ENCODE data around the gene FLT1. TPM values are rescaled to one million over a fixed set of nuclear protein-coding genes. Genes with fewer than 3 reads are reported as not detected.

Gene FLT1
- total RNA-seq, 2 experiments from 2014 or later, result 2.0 to 2.5 TPM

DNA sequence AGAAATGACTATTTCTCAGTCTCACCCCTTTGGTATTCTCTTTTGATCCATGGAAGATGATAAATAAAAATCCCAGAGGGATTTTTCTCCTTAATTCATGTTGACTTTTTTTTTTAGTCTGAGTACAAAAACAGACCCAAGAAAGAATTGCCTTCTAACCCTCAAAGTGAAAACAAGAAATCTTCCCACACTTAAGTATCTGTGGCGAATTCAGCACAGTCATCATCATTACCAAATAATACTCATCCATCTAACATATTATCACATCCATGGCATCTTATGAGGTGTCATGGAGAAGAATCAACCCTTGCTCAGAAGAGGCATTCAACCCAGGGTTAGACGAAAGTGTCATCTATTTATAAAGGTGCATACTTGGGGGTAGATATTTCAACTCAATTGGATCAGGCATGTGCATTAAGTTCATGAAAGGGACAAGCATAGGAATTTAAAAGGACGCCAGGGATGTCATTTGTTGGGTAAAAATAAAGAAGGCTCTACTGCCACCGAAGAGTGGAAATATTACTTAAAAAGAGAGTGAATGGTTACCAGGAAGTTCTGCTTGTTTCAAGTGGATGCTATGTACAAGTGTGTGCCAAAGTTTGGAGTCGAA lies 101.9 kb downstream of the FLT1 start:
- no peak for DNase-seq
- Mint-ChIP-seq H3K4me1 (no peaks in the 10 kb centered on the region), H3K9me3 (no peaks in the 10 kb centered on the region), H3K27me3 (peaks cover 9% of the 10 kb centered on the region), H3K4me3 (no peak overlapping the region), H3K27ac (no peak overlapping the region), H3K36me3 (ENCODE audit: low read depth) (no peaks in the 10 kb centered on the region)
- POLR2A ChIA-PET, result no interaction called here
- CTCF ChIA-PET, result no interaction called here

DNA sequence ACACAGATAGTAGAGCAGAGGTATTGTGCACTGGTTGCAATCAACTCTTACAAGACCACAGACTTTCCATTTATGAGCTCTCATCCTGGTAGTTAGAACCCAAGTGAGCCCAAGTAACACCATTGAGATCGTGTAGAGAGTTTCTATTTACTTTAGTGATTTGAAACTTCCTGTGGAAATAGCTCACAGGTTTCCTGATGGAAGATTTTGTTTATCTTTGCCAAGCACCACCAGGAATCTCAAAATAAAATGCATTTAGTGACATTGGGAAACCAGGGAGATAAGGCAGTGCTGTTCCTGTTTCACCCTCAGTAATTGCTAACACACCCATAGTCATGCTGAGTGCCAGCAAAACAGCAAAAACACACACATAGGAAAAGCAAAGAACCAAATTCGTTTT lies 102.5 kb downstream of the FLT1 start:
- no peak for DNase-seq
- peaks cover 9% of the 10 kb centered on the region for H3K27me3 Mint-ChIP-seq
- H3K36me3 Mint-ChIP-seq (ENCODE audit: low read depth), result no peaks in the 10 kb centered on the region
- no peaks in the 10 kb centered on the region for H3K4me1 Mint-ChIP-seq
- ChIA-PET POLR2A (no interaction called here), CTCF (no interaction called here)
- no peak overlapping the region for H3K4me3 Mint-ChIP-seq
- H3K9me3 Mint-ChIP-seq, result no peaks in the 10 kb centered on the region
- H3K27ac Mint-ChIP-seq, result no peak overlapping the region

DNA sequence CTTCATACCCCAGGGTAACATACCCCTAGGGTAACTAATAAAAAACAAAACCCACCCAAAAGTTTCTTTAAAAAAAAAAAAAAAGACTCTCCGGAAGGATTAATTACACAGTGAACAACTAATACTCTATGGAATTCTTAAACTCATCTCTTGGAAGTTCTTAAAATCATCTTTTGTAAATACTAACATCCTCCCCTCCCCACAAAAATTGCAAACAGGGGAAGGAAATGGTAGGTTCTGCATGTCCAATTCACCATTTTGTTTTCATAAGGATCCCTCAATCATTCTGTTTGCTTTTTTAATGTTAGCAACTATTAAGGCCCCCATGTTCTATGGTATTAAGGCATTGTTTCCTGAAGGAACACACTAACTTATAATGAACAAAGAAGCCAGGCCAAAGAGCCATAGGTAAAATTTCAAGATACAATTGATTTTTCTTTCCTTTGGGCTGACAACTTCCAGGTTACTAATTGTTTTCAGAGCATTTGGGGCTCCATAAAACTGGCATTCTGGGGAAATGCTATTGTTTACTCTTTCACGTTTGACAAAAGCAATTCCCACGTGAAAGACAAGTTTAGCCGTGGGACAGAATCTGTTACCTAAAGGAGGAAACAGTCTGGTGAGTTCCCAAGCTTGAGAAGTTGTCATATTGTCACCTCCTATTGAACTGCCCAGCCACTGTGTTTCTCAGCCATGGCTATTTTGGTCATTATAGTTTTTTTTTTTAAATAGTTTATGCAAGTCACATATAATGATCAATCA lies 107.0 kb downstream of the FLT1 start:
- H3K36me3 Mint-ChIP-seq (ENCODE audit: low read depth), result no peaks in the 10 kb centered on the region
- no peaks in the 10 kb centered on the region for H3K4me1 Mint-ChIP-seq
- no peak overlapping the region for H3K27ac Mint-ChIP-seq
- POLR2A ChIA-PET, result no interaction called here
- peaks cover 10% of the 10 kb centered on the region for H3K27me3 Mint-ChIP-seq
- DNase-seq, result no peak
- CTCF ChIA-PET, result no interaction called here
- no peak overlapping the region for H3K4me3 Mint-ChIP-seq
- no peaks in the 10 kb centered on the region for H3K9me3 Mint-ChIP-seq

DNA sequence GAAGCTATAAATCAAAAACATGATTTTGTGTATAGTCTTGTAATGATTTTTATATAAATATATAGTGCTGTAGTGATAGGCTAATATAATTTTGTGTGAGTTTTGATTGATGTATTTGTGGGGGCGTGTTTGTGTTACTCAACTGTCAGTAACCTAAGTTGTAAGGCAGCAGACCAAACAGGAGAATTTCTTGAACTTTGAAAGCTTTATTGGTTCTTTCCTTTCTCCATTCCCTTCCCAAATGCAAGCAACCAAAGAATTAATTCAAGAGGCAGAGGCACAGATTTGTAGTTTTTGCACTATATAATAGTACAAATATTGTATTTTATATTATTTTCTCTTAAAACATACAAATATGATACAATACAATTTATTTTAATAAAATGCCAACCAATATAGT lies 109.6 kb downstream of the FLT1 start:
- Mint-ChIP-seq H3K4me1 (no peaks in the 10 kb centered on the region), H3K9me3 (no peaks in the 10 kb centered on the region), H3K36me3 (ENCODE audit: low read depth) (no peaks in the 10 kb centered on the region), H3K27ac (no peak overlapping the region), H3K4me3 (no peak overlapping the region), H3K27me3 (peaks cover 12% of the 10 kb centered on the region)
- DNase-seq, result no peak
- POLR2A ChIA-PET, result no interaction called here
- CTCF ChIA-PET, result no interaction called here

DNA sequence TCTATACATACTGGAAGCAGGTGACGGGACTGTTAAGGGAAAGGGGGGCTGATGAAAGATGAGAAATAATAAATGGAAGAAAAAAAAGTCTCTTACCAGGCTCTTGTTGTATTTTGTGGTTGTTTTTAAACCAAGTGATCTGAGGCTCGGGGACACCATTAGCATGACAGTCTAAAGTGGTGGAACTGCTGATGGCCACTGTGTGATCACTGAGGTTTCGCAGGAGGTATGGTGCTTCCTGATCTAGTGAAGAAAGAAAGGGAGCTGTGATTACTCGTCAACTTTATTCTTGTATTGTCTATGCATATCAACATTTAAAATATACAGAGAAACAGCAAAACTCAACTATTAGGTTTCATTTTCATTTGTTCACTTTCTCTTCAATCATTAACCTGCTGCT lies 110.1 kb downstream of the FLT1 start:
- ChIA-PET CTCF (no interaction called here), POLR2A (no interaction called here)
- peaks cover 10% of the 10 kb centered on the region for H3K27me3 Mint-ChIP-seq
- no peaks in the 10 kb centered on the region for H3K4me1 Mint-ChIP-seq
- H3K4me3 Mint-ChIP-seq, result no peak overlapping the region
- no peak overlapping the region for H3K27ac Mint-ChIP-seq
- H3K9me3 Mint-ChIP-seq, result no peaks in the 10 kb centered on the region
- no peak for DNase-seq
- H3K36me3 Mint-ChIP-seq (ENCODE audit: low read depth), result no peaks in the 10 kb centered on the region

DNA sequence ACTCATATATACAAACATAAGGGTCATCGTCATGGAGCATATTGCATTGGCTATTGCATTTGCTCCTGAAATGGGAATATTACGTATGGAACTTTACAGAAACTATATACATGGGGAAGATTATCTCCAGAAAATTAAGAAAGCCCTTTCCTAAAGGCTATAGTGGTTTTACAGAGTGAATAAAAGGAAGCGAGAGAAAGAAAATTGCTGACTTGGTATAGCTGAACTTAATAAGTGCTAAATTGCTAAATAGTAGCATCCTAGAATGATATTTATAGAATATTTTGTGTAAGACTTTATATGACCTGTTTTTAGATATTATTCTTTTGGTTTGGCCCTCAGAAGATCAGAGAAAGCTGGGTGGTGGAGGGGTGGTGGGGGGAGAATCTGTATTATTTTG lies 114.6 kb downstream of the FLT1 start:
- no peaks in the 10 kb centered on the region for H3K9me3 Mint-ChIP-seq
- CTCF ChIA-PET, result no interaction called here
- POLR2A ChIA-PET, result no interaction called here

DNA sequence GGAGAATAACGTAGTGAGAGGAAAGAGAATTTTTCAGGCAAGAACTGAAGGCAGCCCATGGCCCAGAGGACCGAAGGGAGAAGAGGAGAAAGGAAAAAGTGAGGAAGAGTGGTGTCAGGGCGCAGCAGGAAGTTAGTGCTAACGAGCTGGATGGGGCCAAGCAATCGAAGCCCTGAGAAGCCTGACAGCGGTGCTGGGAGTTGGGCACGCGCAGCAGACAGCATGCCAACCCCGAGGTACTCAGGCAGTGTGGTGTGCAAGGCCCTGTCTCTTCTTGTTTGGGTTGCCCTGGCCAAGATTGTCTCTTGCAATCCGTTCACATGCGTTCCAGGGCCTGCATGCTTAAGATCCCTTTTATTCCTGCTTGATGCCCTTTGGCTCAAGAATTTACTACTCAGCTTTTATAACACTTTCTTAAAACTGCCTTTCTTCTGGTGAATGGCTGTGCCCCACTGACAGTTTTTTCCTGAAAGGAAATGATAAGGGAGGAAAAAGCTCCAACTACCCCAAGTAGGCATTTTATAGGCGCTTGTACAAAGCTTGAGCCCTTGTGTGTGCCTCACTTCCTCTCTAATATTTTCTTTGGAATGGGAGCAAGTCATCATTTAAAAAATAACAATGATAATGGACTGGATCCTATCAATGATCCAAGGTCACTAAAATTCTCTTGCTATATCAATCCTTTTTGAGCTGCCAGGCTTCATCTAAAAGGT lies 115.4 kb downstream of the FLT1 start:
- H3K27ac Mint-ChIP-seq, result no peak overlapping the region
- H3K9me3 Mint-ChIP-seq, result no peaks in the 10 kb centered on the region
- no peak overlapping the region for H3K4me3 Mint-ChIP-seq
- POLR2A ChIA-PET, result no interaction called here
- H3K4me1 Mint-ChIP-seq, result no peaks in the 10 kb centered on the region
- DNase-seq, result no peak
- CTCF ChIA-PET, result no interaction called here
- H3K27me3 Mint-ChIP-seq, result peaks cover 21% of the 10 kb centered on the region
- no peaks in the 10 kb centered on the region for H3K36me3 Mint-ChIP-seq (ENCODE audit: low read depth)

More for the DNA sequence above, 114.6 kb downstream of the FLT1 start:
- Mint-ChIP-seq H3K4me1 (no peaks in the 10 kb centered on the region), H3K36me3 (ENCODE audit: low read depth) (no peaks in the 10 kb centered on the region), H3K27ac (no peak overlapping the region), H3K4me3 (no peak overlapping the region), H3K27me3 (peaks cover 21% of the 10 kb centered on the region)
- DNase-seq, result no peak

DNA sequence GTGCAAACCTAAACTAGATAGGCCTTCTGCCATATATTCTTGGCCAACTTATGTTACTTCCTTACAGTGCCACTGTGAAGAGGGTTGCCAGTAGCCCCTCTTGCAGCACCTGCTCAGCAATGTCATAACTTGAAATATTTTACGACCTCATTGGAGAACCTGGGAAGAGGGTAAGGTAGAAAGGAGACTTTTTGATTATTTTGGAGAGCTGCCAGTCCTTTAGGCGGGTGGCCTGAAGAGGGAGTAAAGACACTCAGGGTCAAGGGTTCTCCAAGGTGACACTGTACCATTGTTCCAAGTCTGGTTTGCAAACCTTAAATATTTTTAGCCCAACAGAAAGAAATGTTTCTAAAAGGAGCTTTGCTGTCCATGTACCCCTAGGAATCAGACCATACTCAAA lies 118.3 kb downstream of the FLT1 start:
- DNase-seq, result no peak
- Mint-ChIP-seq H3K27me3 (peaks cover 18% of the 10 kb centered on the region), H3K27ac (no peak overlapping the region), H3K4me1 (no peaks in the 10 kb centered on the region), H3K4me3 (no peak overlapping the region), H3K36me3 (ENCODE audit: low read depth) (no peaks in the 10 kb centered on the region), H3K9me3 (no peaks in the 10 kb centered on the region)
- ChIA-PET CTCF (no interaction called here), POLR2A (no interaction called here)

DNA sequence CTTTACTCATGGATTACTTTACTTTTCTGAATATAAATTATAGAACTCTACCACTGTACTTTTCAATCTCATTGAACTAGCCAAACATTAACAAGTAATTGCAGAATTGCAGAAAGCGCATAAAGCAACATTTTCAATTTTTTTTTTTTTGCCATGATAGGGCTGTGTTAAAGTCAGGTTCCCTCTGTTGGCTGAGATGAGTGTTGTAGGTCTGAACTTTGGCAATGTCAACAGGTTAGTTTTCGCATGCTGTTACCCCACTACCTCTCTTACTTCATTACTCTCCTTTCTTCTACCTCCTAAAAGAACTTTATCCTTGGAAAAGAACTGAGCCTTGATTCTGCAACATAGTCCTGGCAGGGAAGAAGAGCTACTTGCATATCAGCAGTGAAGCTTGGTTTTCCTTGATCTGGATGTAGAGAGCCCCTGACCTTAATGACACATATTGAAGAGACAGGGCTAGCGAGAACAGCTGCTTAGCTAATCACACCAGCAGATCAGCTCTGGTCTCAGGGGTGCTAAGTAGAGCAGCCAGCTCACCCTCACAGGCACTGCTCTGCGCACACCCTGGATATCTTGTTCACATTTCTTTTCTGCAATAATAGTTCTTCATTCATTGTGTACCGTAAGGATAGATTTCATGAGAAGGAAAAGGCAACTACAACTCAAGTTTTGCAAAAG lies 119.5 kb downstream of the FLT1 start:
- DNase-seq, result no peak
- CTCF ChIA-PET, result no interaction called here
- Mint-ChIP-seq H3K9me3 (no peaks in the 10 kb centered on the region), H3K4me3 (no peak overlapping the region), H3K36me3 (ENCODE audit: low read depth) (no peaks in the 10 kb centered on the region), H3K27ac (no peak overlapping the region), H3K27me3 (peaks cover 21% of the 10 kb centered on the region), H3K4me1 (no peaks in the 10 kb centered on the region)
- POLR2A ChIA-PET, result no interaction called here

DNA sequence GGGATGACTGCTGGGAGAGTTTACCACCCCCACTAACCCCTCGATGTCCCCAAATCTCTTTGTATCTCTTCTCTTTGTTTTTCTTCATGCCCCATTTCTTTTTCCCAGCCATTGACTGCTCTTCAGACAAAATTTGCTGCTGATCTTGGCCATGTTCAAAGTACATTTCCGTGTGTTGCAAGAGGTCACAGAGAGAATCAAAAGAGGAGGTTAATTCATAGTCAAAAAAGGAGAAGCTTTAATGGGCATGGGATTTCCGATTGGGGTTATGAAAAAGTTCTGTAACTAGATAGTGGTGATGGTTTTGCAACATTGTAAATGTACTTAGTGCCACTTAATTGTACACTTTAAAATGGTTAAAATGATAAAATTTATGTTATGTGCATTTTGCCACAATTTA lies 121.1 kb downstream of the FLT1 start:
- DNase-seq, result no peak
- CTCF ChIA-PET, result no interaction called here
- Mint-ChIP-seq H3K4me3 (no peak overlapping the region), H3K27ac (no peak overlapping the region), H3K4me1 (no peaks in the 10 kb centered on the region), H3K9me3 (no peaks in the 10 kb centered on the region), H3K27me3 (peaks cover 21% of the 10 kb centered on the region), H3K36me3 (ENCODE audit: low read depth) (no peaks in the 10 kb centered on the region)
- POLR2A ChIA-PET, result no interaction called here

DNA sequence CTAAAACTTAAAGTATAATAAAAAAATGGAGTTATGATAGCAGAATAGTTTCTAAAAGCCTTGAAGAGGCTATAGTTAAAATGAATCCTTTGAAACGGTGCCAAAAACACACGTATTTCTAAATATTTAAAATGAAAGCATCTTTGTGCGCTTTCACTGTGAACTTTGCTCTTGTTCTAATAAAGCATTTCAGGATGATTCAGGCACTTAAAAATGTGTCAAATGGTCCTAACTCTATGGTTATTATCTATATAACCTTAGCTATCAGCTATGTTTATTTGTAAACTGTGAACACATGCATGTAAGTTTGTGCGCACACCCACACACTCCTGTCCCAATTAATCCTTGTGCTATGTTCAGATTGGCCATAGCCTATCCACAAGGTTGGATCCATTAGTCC lies 124.5 kb downstream of the FLT1 start:
- POLR2A ChIA-PET, result no interaction called here
- no peaks in the 10 kb centered on the region for H3K4me1 Mint-ChIP-seq
- no peaks in the 10 kb centered on the region for H3K36me3 Mint-ChIP-seq (ENCODE audit: low read depth)
- no peak overlapping the region for H3K4me3 Mint-ChIP-seq
- H3K9me3 Mint-ChIP-seq, result no peaks in the 10 kb centered on the region
- CTCF ChIA-PET, result no interaction called here
- peaks cover 3% of the 10 kb centered on the region for H3K27me3 Mint-ChIP-seq
- DNase-seq, result no peak
- H3K27ac Mint-ChIP-seq, result no peak overlapping the region

DNA sequence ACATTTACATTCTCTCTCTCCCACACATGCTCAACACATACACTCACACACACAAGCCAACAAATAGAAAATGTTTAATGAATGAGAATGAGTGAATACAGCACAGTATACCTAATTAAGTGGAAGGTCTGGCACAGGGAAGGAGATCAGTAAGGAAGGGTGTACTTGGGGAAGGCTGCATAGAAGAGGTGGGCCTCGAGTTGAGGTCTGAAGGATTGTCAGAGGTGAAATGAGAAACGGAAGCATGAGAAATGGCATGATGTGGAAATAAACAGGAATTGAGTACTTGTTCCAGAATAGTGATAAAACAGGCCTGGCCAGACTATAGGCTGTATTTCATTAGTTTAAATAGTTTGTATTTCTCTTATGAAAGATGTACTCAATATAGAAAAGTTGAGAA lies 136.2 kb downstream of the FLT1 start:
- ChIA-PET CTCF (no interaction called here), POLR2A (no interaction called here)
- Mint-ChIP-seq H3K4me1 (peaks cover 44% of the 10 kb centered on the region), H3K27me3 (peaks cover 12% of the 10 kb centered on the region), H3K9me3 (peaks cover 13% of the 10 kb centered on the region), H3K4me3 (no peak overlapping the region), H3K36me3 (ENCODE audit: low read depth) (peaks cover 17% of the 10 kb centered on the region), H3K27ac (no peak overlapping the region)
- no peak for DNase-seq

DNA sequence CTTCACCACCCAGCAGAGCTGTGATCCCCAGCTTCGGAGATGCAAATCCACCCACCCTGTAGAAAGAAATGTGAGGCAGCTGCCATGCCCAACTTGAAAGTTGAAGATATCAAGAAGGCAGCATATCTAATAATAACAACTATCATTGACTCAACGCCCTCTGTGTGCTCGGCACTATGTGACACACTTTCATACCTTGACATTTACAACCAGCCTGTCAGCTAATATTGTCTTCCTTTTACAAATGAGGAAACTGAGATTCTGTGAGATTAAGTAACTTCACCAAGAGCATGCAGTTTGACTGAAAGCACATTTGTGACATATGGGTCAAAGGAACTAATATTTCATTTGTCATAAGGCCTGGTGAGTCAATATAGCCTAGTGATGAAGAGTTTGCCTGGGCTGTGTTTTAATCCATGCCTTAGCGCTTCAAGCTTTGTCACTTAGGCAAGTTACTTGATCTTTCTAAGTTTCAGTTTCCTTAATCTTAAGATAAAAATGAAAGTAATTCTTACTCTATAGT lies 137.0 kb downstream of the FLT1 start:
- no peak for DNase-seq
- ChIA-PET POLR2A (interaction anchor here (0.7 kb wide), 1 partner anchor 301 kb away, joined by 3 read pairs; the partner anchor contains the start of gene POMP), CTCF (no interaction called here)
- Mint-ChIP-seq H3K27ac (peak overlapping the region; percentile 47), H3K36me3 (ENCODE audit: low read depth) (peaks cover 17% of the 10 kb centered on the region), H3K4me3 (no peak overlapping the region), H3K27me3 (peaks cover 12% of the 10 kb centered on the region), H3K4me1 (peaks cover 46% of the 10 kb centered on the region), H3K9me3 (peaks cover 13% of the 10 kb centered on the region)
